HEK293 (cell line): ENCODE results near the gene SUV39H2.

ENCODE experiments used
- CTCF ChIA-PET: fragments of 350-600 bp; formaldehyde crosslinking; extraction: SDS; loops from one replicate; lab custom pipeline; 2021; ENCODE audit warnings: antibody characterized with exemption; lab: Yijun Ruan, JAX
- POLR2A ChIA-PET: fragments of 300-600 bp; formaldehyde crosslinking; extraction: SDS; loops from one replicate; lab custom pipeline; 2020; ENCODE audit warnings: antibody characterized with exemption, inconsistent platforms; lab: Yijun Ruan, JAX
- H3K27ac ChIP-seq: fragments of 200-500 bp; sonication (Bioruptor generic); 2 replicates; pipeline ENCODE4 v1.5.1; 2014; ENCODE audit warnings: low read depth, low read length, control low read depth, inconsistent platforms; ENCODE audit errors: extremely low read depth
- H3K36me3 ChIP-seq, 2 experiments: fragments of 200-500 bp in 1 of 2; sonication (Bioruptor generic) in 1 of 2; 1 replicate in 1 of 2; 2 replicates in 1 of 2; pipeline ENCODE4 v1.5.1; 2014 to 2017; ENCODE audit warnings: inconsistent platforms in 2 of 2, low read length in 2 of 2; ENCODE audit not compliant: control insufficient read depth in 2 of 2, insufficient read depth in 1 of 2
- H3K4me1 ChIP-seq: fragments of 200-500 bp; sonication (Bioruptor generic); 2 replicates; pipeline ENCODE4 v1.5.1; 2014; ENCODE audit warnings: mild to moderate bottlenecking, low read length, inconsistent platforms; ENCODE audit not compliant: control insufficient read depth, insufficient read depth
- H3K4me3 ChIP-seq: 2 replicates; pipeline ENCODE4 v1.5.1; 2011; ENCODE audit warnings: low read depth, mild to moderate bottlenecking, control low read depth, low read length, moderate library complexity
- H3K9me3 ChIP-seq: fragments of 200-500 bp; sonication (Bioruptor generic); 2 replicates; pipeline ENCODE4 v1.5.1; 2014; ENCODE audit warnings: low read depth, low read length, inconsistent platforms; ENCODE audit not compliant: control insufficient read depth, insufficient read depth
- GLIS2 ChIP-seq: fragments of 450-650 bp; formaldehyde crosslinking; IDR thresholded peaks from 2 replicates; pipeline ENCODE4 v1.5.1; 2016; ENCODE audit warnings: missing biosample characterization, missing genetic modification characterization
- MYNN ChIP-seq: fragments of 450-650 bp; formaldehyde crosslinking; IDR thresholded peaks from 2 replicates; pipeline ENCODE4 v1.5.1; 2016; ENCODE audit warnings: missing biosample characterization, missing genetic modification characterization, borderline replicate concordance
- SETDB1 ChIP-seq: IDR thresholded peaks from one replicate; pipeline ENCODE4 v1.6.1; 2017; ENCODE audit warnings: mild to moderate bottlenecking, low read length, moderate library complexity, mixed read lengths; ENCODE audit not compliant: insufficient read length
- WT1 ChIP-seq: fragments of 450-650 bp; formaldehyde crosslinking; IDR thresholded peaks from 2 replicates; pipeline ENCODE4 v1.5.1; 2016; ENCODE audit warnings: missing biosample characterization, missing genetic modification characterization
- ZNF155 ChIP-seq: fragments of 450-650 bp; formaldehyde crosslinking; IDR thresholded peaks from 2 replicates; pipeline ENCODE4 v1.5.1; 2016; ENCODE audit warnings: missing biosample characterization, missing genetic modification characterization
- ZNF169 ChIP-seq: fragments of 450-650 bp; formaldehyde crosslinking; IDR thresholded peaks from 2 replicates; pipeline ENCODE4 v1.5.1; 2016; ENCODE audit warnings: missing biosample characterization, missing genetic modification characterization
- ZNF2 ChIP-seq: fragments of 450-650 bp; formaldehyde crosslinking; IDR thresholded peaks from 2 replicates; pipeline ENCODE4 v1.5.1; 2016; ENCODE audit warnings: missing biosample characterization, missing genetic modification characterization
- ZNF37A ChIP-seq: fragments of 450-650 bp; IDR thresholded peaks from 2 replicates; pipeline ENCODE4 v1.5.1; 2018; ENCODE audit warnings: missing biosample characterization, missing genetic modification characterization
- ZNF501 ChIP-seq: fragments of 450-650 bp; formaldehyde crosslinking; IDR thresholded peaks from 2 replicates; pipeline ENCODE4 v1.5.1; 2016; ENCODE audit warnings: missing biosample characterization, missing genetic modification characterization
- ZNF558 ChIP-seq: fragments of 450-650 bp; formaldehyde crosslinking; IDR thresholded peaks from 2 replicates; pipeline ENCODE4 v1.5.1; 2016; ENCODE audit warnings: missing biosample characterization, missing genetic modification characterization
- ZNF654 ChIP-seq: fragments of 450-650 bp; formaldehyde crosslinking; IDR thresholded peaks from 2 replicates; pipeline ENCODE4 v1.5.1; 2016; ENCODE audit warnings: low read depth, missing biosample characterization, missing genetic modification characterization
- ZNF707 ChIP-seq: fragments of 450-650 bp; formaldehyde crosslinking; IDR thresholded peaks from 2 replicates; pipeline ENCODE4 v1.5.1; 2016; ENCODE audit warnings: missing biosample characterization, missing genetic modification characterization
- TF ChIP-seq, protein P1 (sequence below): fragments of 450-650 bp; formaldehyde crosslinking; IDR thresholded peaks from 2 replicates; pipeline ENCODE4 v1.5.1; 2016; ENCODE audit warnings: missing biosample characterization, missing genetic modification characterization
- TF ChIP-seq, protein P2 (sequence below): fragments of 450-650 bp; formaldehyde crosslinking; IDR thresholded peaks from 2 replicates; pipeline ENCODE4 v1.5.1; 2017; ENCODE audit warnings: missing biosample characterization, missing genetic modification characterization
- TF ChIP-seq, protein P3 (sequence below): fragments of 450-650 bp; formaldehyde crosslinking; IDR thresholded peaks from 2 replicates; pipeline ENCODE4 v1.5.1; 2016; ENCODE audit warnings: missing biosample characterization, missing genetic modification characterization
- TF ChIP-seq, protein P4 (sequence below): fragments of 450-650 bp; formaldehyde crosslinking; IDR thresholded peaks from 2 replicates; pipeline ENCODE4 v1.5.1; 2016; ENCODE audit warnings: missing biosample characterization, missing genetic modification characterization, borderline replicate concordance
- TF ChIP-seq, protein P5 (sequence below): fragments of 450-650 bp; formaldehyde crosslinking; IDR thresholded peaks from 2 replicates; pipeline ENCODE4 v1.5.1; 2016; ENCODE audit warnings: missing biosample characterization, missing genetic modification characterization
- TF ChIP-seq, protein P6 (sequence below): fragments of 450-650 bp; formaldehyde crosslinking; IDR thresholded peaks from 2 replicates; pipeline ENCODE4 v1.5.1; 2016; ENCODE audit warnings: missing biosample characterization, missing genetic modification characterization
- TF ChIP-seq, protein P7 (sequence below): fragments of 450-650 bp; formaldehyde crosslinking; IDR thresholded peaks from 2 replicates; pipeline ENCODE4 v1.5.1; 2016; ENCODE audit warnings: missing biosample characterization, missing genetic modification characterization, low read depth

Gene SUV39H2

DNA sequence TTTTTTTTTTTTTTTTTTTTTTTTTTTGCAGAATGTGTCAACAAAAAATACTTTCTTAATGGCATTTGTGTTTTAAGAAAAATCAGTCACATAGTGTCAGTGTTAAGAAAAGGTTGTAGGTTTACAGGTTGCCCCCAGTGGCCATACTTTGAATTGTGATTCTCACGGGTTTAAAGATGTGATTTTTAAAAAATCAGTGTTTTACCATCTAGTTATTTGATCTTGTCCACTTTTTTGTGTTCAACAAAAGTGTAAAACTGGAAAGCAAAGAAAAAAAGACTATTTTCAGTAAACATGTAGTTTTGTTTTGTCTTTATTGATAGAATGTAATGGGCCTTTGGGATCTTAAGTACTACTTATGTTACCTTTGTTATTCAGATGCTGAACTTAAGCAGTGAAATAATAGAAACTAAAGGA lies 25.7 kb downstream of the SUV39H2 start:
- Histone ChIP-seq H3K9me3 (no peaks in the 10 kb centered on the region), H3K36me3 (peaks cover 73 to 96% of the 10 kb centered on the region in 2 experiments), H3K4me3 (no peak overlapping the region), H3K4me1 (no peaks in the 10 kb centered on the region), H3K27ac (no peak overlapping the region)
- ChIA-PET POLR2A (interaction anchor here (0.7 kb wide), 1 partner anchor 392 kb away, joined by 5 read pairs; no protein-coding TSS in a partner anchor), CTCF (interaction anchor here (0.5 to 1.8 kb wide), 10 partner anchors 8 to 1015 kb away, joined by 3 to 8 read pairs (median 3); no protein-coding TSS in a partner anchor)
- no peak for TF ChIP-seq ZNF654
- TF ChIP-seq ZNF37A (tag by site-specific recombination) = no peak
- no peak for TF ChIP-seq ZNF155 (tag by site-specific recombination)
- TF ChIP-seq, protein P1, sequence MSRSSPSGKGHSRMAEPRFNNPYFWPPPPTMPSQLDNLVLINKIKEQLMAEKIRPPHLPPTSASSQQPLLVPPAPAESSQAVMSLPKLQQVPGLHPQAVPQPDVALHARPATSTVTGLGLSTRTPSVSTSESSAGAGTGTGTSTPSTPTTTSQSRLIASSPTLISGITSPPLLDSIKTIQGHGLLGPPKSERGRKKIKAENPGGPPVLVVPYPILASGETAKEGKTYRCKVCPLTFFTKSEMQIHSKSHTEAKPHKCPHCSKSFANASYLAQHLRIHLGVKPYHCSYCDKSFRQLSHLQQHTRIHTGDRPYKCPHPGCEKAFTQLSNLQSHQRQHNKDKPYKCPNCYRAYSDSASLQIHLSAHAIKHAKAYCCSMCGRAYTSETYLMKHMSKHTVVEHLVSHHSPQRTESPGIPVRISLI (tag by site-specific recombination) = 0 out of 2 replicates have a peak, but pooled peaks have one; percentile 1

DNA sequence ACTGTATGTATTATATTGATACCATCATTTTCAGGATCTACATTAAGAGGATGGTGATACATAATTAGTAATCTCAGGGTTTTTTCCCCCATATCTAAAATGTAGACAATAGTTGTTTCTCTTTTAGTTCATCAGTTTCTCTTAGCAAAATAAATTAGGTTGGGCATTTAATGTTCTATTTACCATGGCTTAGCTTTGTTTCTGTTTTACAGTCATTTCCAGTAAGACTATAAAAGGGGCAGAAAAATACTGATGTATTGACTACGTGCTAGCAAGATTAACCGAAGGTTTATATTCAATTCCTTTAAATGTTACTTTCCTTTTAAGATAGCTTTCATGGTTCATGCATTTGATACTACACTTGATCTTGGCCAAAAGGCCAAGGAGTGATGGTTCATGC lies 26.2 kb downstream of the SUV39H2 start:
- peaks cover 73 to 96% of the 10 kb centered on the region in 2 experiments for H3K36me3 ChIP-seq
- TF ChIP-seq MYNN (tag by site-specific recombination) = no peak
- TF ChIP-seq, protein P2, sequence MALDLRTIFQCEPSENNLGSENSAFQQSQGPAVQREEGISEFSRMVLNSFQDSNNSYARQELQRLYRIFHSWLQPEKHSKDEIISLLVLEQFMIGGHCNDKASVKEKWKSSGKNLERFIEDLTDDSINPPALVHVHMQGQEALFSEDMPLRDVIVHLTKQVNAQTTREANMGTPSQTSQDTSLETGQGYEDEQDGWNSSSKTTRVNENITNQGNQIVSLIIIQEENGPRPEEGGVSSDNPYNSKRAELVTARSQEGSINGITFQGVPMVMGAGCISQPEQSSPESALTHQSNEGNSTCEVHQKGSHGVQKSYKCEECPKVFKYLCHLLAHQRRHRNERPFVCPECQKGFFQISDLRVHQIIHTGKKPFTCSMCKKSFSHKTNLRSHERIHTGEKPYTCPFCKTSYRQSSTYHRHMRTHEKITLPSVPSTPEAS (tag by site-specific recombination) = no peak
- TF ChIP-seq WT1 = no peak
- TF ChIP-seq ZNF558 (tag by site-specific recombination) = no peak
- no peak overlapping the region for H3K27ac ChIP-seq
- no peaks in the 10 kb centered on the region for H3K4me1 ChIP-seq
- no peaks in the 10 kb centered on the region for H3K9me3 ChIP-seq
- POLR2A ChIA-PET = no interaction called here
- CTCF ChIA-PET = interaction anchor here (0.5 to 1.8 kb wide), 7 partner anchors 9 to 1016 kb away, joined by 3 to 8 read pairs (median 3); no protein-coding TSS in a partner anchor
- no peak overlapping the region for H3K4me3 ChIP-seq

DNA sequence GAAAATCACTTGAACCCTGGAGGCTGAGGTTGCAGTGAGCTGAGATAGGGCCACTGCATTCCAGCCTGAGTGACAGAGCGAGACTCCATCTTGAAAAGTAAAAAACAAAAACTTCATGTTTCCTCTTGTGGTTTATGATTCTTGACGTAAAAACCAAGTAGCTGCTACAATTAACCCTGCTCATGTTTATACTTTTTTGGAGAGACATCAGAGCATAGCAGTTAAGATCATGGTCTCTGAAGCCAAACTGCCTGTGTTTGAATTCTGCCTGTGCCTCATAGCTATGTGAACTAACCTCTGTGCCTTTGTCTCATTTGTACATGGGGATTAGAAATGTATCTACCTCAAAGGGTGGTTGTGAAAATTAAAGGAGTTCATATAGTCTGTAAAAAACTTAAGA lies 27.2 kb downstream of the SUV39H2 start:
- H3K36me3 ChIP-seq = peaks cover 73 to 96% of the 10 kb centered on the region in 2 experiments
- TF ChIP-seq GLIS2 (no peak), SETDB1 (no peak), ZNF169 (tag by site-specific recombination) (no peak), ZNF2 (tag by site-specific recombination) (no peak), ZNF501 (tag by site-specific recombination) (no peak), ZNF707 (tag by site-specific recombination) (no peak)
- TF ChIP-seq, protein P3, sequence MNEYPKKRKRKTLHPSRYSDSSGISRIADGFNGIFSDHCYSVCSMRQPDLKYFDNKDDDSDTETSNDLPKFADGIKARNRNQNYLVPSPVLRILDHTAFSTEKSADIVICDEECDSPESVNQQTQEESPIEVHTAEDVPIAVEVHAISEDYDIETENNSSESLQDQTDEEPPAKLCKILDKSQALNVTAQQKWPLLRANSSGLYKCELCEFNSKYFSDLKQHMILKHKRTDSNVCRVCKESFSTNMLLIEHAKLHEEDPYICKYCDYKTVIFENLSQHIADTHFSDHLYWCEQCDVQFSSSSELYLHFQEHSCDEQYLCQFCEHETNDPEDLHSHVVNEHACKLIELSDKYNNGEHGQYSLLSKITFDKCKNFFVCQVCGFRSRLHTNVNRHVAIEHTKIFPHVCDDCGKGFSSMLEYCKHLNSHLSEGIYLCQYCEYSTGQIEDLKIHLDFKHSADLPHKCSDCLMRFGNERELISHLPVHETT (tag by site-specific recombination) = no peak
- TF ChIP-seq, protein P4, sequence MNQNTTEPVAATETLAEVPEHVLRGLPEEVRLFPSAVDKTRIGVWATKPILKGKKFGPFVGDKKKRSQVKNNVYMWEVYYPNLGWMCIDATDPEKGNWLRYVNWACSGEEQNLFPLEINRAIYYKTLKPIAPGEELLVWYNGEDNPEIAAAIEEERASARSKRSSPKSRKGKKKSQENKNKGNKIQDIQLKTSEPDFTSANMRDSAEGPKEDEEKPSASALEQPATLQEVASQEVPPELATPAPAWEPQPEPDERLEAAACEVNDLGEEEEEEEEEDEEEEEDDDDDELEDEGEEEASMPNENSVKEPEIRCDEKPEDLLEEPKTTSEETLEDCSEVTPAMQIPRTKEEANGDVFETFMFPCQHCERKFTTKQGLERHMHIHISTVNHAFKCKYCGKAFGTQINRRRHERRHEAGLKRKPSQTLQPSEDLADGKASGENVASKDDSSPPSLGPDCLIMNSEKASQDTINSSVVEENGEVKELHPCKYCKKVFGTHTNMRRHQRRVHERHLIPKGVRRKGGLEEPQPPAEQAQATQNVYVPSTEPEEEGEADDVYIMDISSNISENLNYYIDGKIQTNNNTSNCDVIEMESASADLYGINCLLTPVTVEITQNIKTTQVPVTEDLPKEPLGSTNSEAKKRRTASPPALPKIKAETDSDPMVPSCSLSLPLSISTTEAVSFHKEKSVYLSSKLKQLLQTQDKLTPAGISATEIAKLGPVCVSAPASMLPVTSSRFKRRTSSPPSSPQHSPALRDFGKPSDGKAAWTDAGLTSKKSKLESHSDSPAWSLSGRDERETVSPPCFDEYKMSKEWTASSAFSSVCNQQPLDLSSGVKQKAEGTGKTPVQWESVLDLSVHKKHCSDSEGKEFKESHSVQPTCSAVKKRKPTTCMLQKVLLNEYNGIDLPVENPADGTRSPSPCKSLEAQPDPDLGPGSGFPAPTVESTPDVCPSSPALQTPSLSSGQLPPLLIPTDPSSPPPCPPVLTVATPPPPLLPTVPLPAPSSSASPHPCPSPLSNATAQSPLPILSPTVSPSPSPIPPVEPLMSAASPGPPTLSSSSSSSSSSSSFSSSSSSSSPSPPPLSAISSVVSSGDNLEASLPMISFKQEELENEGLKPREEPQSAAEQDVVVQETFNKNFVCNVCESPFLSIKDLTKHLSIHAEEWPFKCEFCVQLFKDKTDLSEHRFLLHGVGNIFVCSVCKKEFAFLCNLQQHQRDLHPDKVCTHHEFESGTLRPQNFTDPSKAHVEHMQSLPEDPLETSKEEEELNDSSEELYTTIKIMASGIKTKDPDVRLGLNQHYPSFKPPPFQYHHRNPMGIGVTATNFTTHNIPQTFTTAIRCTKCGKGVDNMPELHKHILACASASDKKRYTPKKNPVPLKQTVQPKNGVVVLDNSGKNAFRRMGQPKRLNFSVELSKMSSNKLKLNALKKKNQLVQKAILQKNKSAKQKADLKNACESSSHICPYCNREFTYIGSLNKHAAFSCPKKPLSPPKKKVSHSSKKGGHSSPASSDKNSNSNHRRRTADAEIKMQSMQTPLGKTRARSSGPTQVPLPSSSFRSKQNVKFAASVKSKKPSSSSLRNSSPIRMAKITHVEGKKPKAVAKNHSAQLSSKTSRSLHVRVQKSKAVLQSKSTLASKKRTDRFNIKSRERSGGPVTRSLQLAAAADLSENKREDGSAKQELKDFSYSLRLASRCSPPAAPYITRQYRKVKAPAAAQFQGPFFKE (tag by site-specific recombination) = no peak
- TF ChIP-seq, protein P5, sequence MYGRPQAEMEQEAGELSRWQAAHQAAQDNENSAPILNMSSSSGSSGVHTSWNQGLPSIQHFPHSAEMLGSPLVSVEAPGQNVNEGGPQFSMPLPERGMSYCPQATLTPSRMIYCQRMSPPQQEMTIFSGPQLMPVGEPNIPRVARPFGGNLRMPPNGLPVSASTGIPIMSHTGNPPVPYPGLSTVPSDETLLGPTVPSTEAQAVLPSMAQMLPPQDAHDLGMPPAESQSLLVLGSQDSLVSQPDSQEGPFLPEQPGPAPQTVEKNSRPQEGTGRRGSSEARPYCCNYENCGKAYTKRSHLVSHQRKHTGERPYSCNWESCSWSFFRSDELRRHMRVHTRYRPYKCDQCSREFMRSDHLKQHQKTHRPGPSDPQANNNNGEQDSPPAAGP (tag by site-specific recombination) = no peak
- TF ChIP-seq, protein P6, sequence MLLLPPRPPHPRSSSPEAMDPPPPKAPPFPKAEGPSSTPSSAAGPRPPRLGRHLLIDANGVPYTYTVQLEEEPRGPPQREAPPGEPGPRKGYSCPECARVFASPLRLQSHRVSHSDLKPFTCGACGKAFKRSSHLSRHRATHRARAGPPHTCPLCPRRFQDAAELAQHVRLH (tag by site-specific recombination) = no peak
- TF ChIP-seq, protein P7, sequence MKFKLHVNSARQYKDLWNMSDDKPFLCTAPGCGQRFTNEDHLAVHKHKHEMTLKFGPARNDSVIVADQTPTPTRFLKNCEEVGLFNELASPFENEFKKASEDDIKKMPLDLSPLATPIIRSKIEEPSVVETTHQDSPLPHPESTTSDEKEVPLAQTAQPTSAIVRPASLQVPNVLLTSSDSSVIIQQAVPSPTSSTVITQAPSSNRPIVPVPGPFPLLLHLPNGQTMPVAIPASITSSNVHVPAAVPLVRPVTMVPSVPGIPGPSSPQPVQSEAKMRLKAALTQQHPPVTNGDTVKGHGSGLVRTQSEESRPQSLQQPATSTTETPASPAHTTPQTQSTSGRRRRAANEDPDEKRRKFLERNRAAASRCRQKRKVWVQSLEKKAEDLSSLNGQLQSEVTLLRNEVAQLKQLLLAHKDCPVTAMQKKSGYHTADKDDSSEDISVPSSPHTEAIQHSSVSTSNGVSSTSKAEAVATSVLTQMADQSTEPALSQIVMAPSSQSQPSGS (tag by site-specific recombination) = no peak
- CTCF ChIA-PET = no interaction called here

More for the DNA sequence above, 27.2 kb downstream of the SUV39H2 start:
- Histone ChIP-seq H3K4me3 (no peak overlapping the region), H3K4me1 (no peaks in the 10 kb centered on the region), H3K9me3 (no peaks in the 10 kb centered on the region), H3K27ac (no peak overlapping the region)
- POLR2A ChIA-PET = no interaction called here
